ENCODE measurements around the gene OR5K3.

The OR5K3 gene

DNA sequence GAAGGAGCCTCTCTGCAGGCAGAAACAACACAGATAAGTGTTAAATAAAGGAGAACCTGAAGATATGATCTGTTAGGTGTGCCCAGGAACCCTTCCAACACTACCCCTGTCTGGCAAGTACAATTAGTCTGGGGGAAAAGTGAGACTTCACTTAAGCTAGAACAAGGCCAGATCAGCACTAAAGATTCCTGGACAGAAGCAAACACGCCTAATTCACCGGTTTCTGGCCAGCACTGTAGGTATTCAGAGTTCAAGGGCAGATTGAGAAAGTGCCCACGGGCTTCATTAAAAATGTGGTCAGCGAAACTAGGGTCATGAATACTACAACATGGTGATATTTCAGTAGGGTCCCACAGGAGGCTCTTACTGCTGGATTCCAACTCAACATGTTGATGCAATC is 43.9 kb downstream of the OR5K3 start:
- no peak for DNase-seq

- DNase-seq: no peak
Measured at GRCh38 chr3:98440283-98440682, 49.8 kb downstream of the OR5K3 start.
